Coronary artery (tissue), 2 donors: ENCODE measurements around the gene ZFP57.

Experiments used
- DNase-seq: peaks from one replicate; pipeline ENCODE4 v3.0.0-alpha.2; 2017; ENCODE audit warnings: low spot score
- H3K27ac ChIP-seq, 2 donors: fragments of 200-600 bp; sonication (generic); one replicate each; pipeline ENCODE4 v1.5.1; 2016 to 2019
- H3K4me3 ChIP-seq: fragments of 200-600 bp; sonication (generic); 2 replicates; pipeline ENCODE4 v1.5.1; 2016; ENCODE audit warnings: mild to moderate bottlenecking, moderate library complexity
- TF ChIP-seq, protein P1 (sequence below): fragments of 200-600 bp; sonication (generic); IDR thresholded peaks from one replicate; pipeline ENCODE4 v1.5.1; 2019; ENCODE audit warnings: antibody characterized with exemption

Gene ZFP57

DNA sequence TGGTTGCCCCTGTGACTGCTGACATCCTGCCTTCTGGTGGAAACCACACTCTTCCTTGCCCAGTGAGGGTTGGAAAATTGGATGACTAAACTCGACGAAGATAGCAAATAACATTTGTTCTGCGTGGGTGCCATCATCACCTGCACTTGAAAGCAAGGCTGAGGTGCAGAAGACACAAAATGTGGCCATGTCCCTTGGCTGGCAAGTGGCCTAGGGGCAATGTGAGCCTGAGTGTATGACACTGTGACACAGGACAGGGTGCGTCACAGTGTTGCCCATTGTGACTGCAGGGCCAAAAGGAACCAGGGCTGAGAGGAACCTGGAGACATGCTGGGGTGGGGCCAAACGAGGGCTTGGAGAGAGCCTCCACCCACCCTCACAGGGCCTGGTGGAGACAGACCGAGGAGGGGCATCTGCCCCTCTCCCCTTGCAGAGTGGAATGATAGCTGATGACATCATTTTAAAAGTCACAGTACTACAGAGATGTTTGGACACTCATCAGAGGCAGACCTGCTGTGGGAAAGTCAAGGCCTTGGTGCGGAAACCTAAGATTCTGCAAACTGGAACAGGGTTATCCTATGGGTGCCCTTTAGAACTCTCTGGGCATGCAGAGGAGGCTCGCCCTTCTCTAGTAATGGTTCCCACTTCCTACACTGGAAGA, 29.5 kb upstream of the ZFP57 start:
- no peak overlapping the region for H3K27ac ChIP-seq
- DNase-seq: peak; percentile 60
- TF ChIP-seq, protein P1, sequence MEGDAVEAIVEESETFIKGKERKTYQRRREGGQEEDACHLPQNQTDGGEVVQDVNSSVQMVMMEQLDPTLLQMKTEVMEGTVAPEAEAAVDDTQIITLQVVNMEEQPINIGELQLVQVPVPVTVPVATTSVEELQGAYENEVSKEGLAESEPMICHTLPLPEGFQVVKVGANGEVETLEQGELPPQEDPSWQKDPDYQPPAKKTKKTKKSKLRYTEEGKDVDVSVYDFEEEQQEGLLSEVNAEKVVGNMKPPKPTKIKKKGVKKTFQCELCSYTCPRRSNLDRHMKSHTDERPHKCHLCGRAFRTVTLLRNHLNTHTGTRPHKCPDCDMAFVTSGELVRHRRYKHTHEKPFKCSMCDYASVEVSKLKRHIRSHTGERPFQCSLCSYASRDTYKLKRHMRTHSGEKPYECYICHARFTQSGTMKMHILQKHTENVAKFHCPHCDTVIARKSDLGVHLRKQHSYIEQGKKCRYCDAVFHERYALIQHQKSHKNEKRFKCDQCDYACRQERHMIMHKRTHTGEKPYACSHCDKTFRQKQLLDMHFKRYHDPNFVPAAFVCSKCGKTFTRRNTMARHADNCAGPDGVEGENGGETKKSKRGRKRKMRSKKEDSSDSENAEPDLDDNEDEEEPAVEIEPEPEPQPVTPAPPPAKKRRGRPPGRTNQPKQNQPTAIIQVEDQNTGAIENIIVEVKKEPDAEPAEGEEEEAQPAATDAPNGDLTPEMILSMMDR: no peak
- no peak overlapping the region for H3K4me3 ChIP-seq

DNA sequence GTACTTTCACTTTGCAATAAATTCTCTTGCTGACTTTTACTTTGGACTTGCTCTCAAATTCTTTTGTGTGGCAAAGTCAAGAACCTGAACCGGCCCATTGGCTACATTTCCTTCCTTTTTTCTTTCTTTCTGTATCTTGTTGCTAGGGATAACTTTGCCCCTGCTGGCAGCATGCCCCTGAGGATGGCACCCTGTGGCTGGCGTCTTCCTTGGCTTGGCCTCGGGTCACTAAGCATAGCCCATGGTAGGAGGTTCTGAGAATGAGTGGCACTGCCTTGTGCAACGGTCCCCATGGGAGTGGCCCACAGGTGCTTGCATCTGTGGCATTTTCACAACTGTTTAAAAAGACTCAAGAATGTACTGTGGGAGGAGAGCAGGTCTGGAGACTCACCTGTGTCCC, 28.2 kb upstream of the ZFP57 start:
- peak; percentile 65 for DNase-seq
- Histone ChIP-seq H3K27ac (no peak overlapping the region), H3K4me3 (no peak overlapping the region)
- TF ChIP-seq, protein P1: no peak

GRCh38 chr6:29708432-29709179, 27.7 kb upstream of the ZFP57 start:
- TF ChIP-seq, protein P1: no peak
- DNase-seq: peak; percentile 54
- H3K4me3 ChIP-seq: no peak overlapping the region
- H3K27ac ChIP-seq: no peak overlapping the region

DNA sequence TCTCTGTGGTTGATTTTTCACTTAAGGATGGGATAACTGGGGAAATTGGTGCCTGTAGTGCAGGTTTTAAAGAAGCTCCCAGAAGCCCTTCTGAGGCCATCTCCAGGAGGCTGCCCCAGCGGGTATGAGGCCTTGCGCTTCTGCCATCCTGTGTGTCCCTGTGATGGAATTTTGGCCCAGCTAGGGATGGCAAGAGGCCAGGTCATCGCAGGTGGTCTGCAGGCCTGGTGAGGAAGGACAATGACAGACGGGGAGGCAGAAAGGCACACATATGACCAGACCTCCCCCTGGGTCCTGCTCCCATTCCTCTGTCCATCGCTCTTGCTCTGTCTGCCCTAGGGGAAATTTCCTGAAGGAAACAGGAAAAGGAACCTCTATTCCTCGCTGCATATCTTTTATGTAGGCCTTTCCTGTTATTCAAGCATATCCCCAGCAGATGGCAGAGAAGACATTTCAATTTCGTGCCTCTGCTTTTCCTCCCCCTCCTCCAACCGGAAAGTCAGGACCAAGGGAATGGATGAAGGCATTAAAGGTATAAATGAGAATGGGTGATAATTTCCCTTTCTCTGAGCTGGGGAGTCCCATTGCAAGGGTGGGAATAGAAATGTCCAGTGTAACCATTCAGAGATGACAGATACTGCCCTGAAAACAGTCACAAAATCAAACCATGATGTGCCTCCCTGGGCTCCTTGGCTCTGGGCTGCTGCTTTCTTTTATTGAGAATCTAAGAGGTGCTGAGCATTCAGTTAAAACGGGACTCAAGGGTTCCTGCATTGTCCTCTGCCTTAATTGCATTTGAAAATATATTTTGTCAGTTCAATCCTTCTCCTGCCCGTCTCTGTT, 24.7 kb upstream of the ZFP57 start:
- TF ChIP-seq, protein P1: peak; percentile 26
- no peak overlapping the region for H3K4me3 ChIP-seq
- no peak overlapping the region for H3K27ac ChIP-seq
- DNase-seq: peak; percentile 69

DNA sequence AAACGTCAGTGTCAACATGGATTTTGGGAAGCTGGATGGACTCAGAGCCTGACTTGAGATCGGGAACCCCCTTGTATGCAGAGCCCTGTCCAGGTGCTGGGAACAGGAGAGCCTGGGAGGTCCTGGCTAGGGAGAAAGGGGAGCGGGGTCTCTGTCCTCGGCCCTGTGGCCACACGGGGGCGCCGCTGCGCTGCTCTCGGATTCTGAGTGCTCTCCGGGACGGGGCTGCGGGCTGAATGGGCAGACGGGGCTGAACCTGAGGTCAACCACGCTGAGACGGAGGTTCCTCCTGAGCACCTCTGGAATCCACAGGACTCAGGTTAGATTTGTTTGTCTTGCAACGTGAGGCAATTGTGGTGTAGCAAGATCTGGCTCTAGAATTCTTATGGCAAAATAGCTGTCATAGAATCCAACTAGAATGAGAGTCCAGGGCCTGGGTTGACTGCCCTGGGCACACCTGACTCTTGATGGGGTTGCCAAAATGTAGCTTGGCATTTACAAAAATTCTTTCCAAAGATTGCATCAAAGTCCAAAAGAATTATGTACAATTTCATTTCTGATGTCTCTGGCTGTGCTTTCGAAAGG, 21.7 kb upstream of the ZFP57 start:
- Histone ChIP-seq H3K27ac (no peak overlapping the region), H3K4me3 (no peak overlapping the region)
- no peak for DNase-seq
- TF ChIP-seq, protein P1: no peak

DNA sequence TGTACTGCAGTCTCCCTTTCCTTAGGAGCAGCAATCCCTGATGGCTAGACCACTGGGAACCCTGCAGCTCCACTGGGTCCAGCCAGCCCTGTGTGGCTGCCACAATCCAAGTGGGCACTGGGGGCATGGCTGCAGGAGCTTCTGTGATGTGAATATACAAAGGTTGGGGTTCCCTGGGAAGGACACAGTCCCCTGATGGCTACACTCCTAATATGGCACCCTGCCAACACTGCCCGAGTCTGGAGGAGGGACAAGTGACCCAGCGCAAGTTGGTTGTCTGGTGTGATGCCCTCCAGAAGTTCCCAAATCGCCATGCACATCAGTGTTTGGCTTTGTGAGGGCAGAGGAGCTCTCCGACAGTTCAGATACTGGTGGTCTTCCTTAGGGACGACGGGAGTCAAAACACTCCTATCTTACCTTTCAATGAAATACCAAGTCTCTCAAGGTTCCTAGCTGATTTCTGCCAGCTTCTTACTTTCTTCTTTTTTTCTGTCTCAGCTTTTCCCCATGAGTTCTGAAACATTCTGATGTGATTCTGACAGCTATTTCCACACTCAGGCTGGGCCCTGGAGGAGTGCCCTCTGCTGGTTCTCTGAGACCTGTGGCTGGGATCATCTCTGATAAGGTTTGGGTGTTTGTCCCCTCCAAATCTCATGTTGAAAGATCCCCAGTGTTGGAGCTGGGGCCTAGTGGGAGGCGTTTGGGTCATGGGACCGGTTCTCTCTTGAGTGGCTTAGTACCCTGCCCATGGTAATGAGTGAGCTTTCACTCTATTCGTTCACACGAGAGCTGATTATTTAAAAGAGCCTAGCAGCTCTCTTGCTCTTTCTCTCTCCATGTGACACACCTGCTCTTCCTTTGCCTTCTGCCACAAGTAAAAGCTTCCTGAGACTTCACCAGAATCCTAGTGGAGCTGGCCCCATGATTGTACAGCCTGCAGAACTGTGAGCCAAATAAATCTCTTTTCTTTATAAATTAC, 15.5 kb upstream of the ZFP57 start:
- no peak overlapping the region for H3K27ac ChIP-seq
- DNase-seq: no peak
- no peak overlapping the region for H3K4me3 ChIP-seq
- TF ChIP-seq, protein P1: no peak
